GF-D8 (cell line): ENCODE results near the gene TBC1D2B.
A peak's percentile ranks its signal among the peaks of the same experiment; 100 is the strongest.

ENCODE experiments used
- DNase-seq: peaks from one replicate; lab custom pipeline; 2025; lab: John Stamatoyannopoulos, UW

The TBC1D2B gene

DNA sequence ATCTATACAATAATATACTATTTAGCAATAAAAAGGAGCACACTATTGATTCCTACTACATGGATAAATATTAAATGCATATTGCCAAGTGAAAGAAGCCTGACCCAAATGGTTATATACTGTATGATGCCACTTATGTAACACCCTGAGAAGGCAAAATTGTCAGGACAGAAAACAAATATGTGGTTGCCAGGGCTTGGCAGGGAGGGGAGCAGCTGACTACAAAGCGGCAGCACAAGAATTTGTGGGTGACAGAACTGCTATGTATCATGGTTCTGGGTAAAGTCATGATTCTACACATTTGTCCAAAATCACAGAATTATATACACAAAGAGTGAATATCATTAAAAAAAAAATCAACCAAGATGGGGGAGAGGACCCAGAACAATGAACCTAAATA lies 22.5 kb downstream of the TBC1D2B start:
- no peak for DNase-seq

DNA sequence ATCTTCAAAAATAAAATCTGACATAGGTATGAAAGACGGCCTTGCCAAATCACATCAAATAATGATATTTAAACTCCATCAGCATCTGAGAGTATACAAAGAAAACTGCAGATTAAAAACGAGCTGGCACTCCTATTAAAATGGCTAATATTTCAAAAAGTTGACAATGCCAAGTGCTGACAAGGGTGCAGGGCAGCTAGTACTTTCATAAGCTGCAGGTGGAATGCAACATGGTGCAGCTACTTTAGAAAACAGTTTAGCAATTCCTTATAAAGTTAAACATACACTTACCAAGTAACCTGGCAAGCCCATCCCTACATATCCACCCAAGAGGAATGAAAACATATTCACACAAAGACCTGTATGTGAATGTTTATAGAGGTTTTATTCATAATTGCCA lies 23.0 kb downstream of the TBC1D2B start:
- DNase-seq = no peak

DNA sequence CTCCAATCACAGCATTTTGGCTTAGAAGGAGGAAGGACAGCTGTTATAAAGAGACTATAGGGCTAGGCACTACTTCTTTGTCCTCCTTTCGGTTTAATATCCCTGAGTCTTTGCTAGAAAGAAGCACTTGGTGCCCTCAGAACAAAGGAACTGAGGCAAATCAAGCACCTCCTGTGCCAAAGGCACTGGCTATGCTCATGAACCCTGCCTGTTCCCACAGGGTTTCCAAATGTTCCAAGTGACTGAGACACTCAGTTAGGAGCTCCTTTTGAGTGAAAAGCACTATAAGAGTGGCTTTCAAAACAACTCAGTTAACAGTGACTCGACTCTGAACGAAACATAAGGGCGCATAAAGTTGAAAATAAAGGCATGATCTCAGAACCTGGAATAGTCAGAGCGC lies 25.0 kb downstream of the TBC1D2B start:
- DNase-seq = no peak

GRCh38 chr15:78052001-78052401 lies 25.5 kb downstream of the TBC1D2B start:
- no peak for DNase-seq

- no peak for DNase-seq
Observed at GRCh38 chr15:78051596-78051995, 25.9 kb downstream of the TBC1D2B start.

DNA sequence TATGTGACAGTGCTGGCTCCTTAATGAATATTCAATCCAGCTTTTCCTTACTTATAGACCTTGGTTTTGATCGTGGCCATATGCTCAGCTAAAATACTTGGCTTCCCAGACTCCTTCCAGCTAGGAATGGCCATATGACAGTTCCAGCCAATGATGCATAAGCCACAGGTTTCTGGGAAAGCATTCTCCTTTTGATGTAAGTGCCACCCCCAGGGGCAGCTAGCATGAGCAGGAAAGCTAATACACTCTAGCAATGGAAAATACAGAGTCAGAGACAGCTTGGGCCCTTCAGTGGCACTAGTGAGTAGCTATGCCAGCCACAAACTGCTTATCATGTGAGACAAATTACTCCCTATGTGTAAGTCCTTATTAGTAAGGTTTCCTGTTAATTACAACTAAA lies 26.7 kb downstream of the TBC1D2B start:
- DNase-seq = peak; percentile 46

GRCh38 chr15:78050441-78050809 lies 27.1 kb downstream of the TBC1D2B start:
- peak; percentile 83 for DNase-seq

- DNase-seq = peak; percentile 96
Observed at GRCh38 chr15:78049691-78050440, 27.6 kb downstream of the TBC1D2B start.

DNA sequence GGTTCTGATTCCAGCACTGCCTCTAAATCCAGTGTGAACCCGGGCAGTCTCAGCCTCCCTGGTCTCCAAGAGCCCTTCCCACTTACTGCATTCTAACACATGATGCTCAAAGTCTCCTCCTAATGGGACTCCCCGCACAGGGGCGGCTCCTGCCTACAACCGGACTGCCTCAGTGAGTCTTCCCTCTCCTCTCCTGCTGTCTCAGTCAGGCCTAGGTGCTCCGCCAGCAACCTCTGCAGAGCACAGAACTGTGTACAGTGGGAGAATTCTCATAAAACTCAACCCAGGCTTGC lies 28.9 kb downstream of the TBC1D2B start:
- no peak for DNase-seq

GRCh38 chr15:78047761-78048627 lies 29.5 kb downstream of the TBC1D2B start:
- DNase-seq = peak; percentile 98

- DNase-seq = no peak
Observed at GRCh38 chr15:78046796-78047341, 30.6 kb downstream of the TBC1D2B start.

DNA sequence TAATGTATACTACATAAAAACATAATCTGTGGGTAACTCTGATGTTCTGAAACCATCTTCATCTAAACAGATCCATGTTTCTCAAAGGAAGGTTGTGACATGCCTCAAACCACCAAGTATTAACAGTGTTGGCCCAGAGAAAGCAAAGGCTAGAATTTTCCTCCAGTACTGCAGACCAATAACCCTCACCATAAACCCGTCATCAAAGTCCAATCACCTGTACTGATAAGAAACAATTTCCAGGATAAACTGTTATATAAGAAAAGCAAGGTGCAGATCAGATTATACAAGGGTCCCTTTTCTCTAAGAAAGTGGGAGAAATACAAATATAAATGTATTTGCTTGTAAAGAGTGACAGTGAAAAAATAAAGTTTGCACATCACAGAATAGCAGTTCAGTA lies 32.3 kb downstream of the TBC1D2B start:
- DNase-seq = no peak

- DNase-seq = peak; percentile 36
Observed at GRCh38 chr15:78044407-78045155, 32.9 kb downstream of the TBC1D2B start.

DNA sequence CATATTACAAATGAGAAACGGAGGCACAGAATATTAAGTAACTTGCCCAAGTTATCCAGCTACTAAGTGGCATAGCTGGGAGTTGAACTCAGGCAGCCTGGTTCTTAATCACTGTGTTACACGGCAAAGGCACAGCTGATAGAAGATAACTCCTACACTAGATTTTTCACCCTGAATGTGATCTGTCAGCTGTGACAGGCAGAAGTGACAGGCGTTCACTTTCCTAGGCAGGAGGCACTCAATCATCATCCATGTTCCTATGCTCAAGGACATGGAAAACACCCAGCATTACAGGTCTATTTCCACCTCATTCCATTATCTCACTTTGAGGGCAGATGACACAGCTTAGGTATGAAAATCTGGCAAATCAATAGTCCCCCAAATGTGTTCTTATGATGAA lies 35.6 kb downstream of the TBC1D2B start:
- no peak for DNase-seq

- DNase-seq = no peak
Observed at GRCh38 chr15:78040653-78041244, 36.8 kb downstream of the TBC1D2B start.

DNA sequence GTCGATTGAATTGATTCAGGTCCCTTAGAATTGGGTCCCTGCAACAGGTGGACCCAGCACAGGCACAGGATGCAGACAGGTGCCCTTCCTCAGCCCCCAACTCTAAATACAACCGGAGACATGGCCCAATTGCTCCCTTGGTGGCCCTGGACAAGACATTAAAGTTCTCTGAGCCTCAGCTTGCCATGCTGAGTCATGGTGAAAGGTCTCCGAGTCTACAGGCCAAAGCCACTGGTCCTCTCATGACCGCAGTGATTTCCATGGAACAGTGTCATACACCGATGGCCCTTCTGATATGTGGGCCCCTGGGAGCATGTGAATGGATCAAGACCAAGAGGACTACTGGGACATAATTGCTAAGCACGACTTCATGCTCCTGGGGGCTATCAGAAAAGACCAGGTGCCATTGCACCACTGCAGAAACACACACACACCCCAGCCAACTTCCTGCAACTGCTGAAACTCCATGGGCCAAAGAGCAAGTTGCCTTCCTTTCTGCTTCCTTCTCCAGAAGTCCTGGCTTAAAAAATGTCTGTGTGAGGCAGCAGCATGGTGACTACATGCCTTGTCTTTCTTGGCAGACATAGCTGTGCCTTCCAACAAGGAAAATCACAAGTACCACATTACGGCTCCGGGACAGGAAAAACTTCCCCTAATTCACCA lies 38.8 kb downstream of the TBC1D2B start:
- DNase-seq = no peak

DNA sequence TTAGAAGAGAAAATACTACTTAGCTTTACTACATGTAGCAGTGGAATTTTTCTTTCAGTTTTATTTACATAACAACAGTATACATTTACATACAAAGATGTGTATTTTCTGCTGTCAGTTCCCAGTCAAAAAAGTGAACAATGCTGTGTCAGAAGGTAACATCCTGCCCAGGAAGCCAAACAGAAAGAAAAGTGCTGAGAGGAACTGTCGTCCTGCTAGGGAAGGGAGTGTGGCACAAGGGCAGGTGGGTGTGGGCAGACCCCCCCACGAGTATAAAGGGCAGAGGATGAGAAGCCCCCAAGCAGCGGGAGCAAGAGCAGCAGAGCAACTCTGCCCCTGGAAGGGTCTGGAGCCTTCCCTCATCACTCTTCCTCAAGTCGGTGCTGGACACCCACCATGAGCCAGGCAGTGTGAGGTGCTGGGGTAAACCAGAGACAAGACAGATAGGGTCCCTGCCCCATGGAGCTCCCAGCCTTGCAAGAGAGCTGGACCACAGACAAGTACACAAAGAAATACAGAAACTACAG lies 39.7 kb downstream of the TBC1D2B start:
- DNase-seq = no peak

DNA sequence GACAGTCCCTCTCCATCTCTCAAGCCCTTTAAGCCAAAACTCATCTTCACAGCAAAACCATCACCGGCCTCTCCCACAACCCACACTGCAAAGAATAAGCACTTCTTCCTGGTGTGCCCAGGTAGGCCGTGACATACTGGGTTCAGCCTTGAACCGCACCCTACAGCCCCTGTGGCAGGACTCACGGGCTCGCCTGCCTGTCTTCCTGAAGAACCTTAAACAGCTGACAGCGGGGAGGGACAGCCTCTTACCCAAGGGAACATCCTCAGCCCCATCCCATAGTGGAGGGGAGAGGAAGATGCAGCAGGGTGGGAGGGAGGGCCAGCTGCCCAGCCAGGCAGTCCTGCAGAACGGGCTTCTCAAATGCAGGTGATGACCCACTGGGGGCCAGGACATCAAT lies 40.2 kb downstream of the TBC1D2B start:
- no peak for DNase-seq

DNA sequence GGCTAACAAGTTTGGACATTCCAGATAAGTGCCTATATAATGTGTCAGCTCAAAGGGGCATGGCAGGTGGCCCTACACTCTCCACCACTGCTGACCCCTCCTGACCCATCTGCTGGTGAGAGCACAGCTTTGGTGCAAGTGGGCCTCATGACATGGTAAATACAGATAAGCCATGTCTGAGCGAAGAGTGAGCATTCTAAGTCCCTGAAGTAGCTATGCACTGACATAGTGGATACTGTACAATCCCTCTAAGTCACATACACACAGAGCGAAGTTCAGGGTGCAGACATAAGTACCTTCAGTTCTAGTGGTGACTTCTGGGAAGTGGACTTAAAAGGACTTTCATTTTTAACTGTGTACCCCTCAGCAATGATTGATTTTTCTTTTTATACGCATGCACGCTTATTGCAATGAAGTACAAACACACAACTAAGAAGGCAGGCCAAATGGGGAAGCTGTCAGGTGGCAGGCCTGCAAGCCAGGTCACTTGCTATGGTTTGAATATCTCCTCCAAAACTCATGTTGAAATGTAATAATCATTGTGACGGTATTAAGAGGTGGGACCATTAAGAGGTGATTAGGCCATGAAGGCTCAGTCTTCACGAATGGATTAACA lies 41.5 kb downstream of the TBC1D2B start:
- DNase-seq = no peak

- peak; percentile 77 for DNase-seq
Observed at GRCh38 chr15:78035321-78035751, 42.2 kb downstream of the TBC1D2B start.
